Measurements from ENCODE around the gene TSSK6.

TSSK6 gene

DNA sequence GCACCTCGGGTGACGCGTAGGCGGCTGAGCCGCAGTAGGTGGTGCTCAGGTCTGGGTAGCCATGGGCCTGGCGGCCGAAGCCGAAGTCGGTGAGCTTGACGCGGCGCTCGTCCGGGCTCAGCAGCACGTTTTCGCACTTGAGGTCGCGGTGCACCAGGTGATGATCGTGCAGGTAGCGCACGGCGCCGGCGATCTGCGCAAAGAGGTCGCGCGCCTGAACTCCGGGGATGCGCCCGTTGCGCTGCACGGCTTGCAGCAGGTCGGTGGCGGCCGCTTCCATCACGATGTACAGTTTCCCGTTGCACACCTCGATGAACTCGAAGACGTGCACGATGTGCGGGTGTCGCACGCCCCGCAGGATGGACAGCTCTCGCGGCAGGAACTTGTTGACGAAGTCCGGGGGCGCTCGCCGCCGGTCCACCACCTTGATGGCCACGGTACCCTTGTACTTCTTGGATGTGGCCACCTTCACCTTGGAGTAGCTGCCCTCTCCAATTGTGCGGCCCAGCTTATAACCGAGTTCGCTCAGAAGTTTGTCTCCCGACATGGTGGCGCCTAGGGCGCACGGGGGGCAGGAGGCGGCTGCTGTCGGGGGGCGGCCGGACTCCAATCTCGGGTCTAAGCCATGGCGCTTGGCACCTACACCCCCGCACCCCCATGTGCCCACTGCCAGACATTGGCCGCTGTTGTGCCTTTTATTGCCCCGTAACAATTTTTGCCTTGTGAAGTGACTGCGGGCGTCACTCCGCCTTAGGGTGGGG is at the start of gene TSSK6:
Gene TSSK6, minus strand, starts transcription at position 668 of the 761 bp plus-strand sequence. Its CDS starts 121 bp downstream, at position 547.
- DNase-seq (ENCODE audit: low read depth, low spot score): no peak
- peak within 1 kb of the TSS; percentile 66 for H3K4me3 ChIP-seq (ENCODE audit: low read depth, low read length)
- TF ChIP-seq, protein P1, sequence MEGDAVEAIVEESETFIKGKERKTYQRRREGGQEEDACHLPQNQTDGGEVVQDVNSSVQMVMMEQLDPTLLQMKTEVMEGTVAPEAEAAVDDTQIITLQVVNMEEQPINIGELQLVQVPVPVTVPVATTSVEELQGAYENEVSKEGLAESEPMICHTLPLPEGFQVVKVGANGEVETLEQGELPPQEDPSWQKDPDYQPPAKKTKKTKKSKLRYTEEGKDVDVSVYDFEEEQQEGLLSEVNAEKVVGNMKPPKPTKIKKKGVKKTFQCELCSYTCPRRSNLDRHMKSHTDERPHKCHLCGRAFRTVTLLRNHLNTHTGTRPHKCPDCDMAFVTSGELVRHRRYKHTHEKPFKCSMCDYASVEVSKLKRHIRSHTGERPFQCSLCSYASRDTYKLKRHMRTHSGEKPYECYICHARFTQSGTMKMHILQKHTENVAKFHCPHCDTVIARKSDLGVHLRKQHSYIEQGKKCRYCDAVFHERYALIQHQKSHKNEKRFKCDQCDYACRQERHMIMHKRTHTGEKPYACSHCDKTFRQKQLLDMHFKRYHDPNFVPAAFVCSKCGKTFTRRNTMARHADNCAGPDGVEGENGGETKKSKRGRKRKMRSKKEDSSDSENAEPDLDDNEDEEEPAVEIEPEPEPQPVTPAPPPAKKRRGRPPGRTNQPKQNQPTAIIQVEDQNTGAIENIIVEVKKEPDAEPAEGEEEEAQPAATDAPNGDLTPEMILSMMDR (IDR thresholded peaks at IDR 0.05; ENCODE audit: insufficient read depth, low read length, missing control alignments): no peak
- ChIA-PET CTCF (interaction anchor here (1.1 to 3.5 kb wide), 4 partner anchors 17 to 153 kb away, joined by 4 to 22 read pairs (median 10); no protein-coding TSS in a partner anchor), POLR2A (interaction anchor here (1.0 to 1.6 kb wide), 2 partner anchors 10 to 17 kb away, joined by 3 read pairs; no protein-coding TSS in a partner anchor)

DNA sequence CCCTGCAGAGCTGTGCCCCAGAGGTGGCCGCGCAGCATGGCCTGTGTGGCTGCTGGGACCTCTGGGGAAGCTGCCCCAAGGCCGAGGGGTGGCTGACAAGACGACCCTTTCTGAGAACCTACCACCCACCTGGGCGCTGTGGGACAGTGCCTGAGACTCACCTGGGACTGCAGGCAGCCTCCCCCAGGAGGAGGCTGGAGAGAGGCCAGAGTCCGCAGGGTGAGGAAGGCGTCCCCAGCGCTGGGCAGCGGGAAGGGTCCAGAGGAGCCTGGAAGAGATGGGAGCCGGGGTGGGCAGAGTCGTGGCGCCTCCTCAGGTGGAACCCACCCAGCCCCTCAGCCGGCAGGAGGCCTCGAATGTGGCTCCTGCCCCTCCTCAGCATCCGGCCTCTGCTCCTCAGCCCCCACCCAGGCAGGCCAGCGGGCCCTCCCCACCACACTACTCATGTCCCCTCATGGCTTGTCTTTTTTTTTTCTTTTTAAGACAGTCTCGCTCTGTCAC is 48.0 kb upstream of the TSSK6 start:
- TF ChIP-seq, protein P1 (IDR thresholded peaks at IDR 0.05; ENCODE audit: insufficient read depth, low read length, missing control alignments): no peak
- POLR2A ChIA-PET: no interaction called here

DNA sequence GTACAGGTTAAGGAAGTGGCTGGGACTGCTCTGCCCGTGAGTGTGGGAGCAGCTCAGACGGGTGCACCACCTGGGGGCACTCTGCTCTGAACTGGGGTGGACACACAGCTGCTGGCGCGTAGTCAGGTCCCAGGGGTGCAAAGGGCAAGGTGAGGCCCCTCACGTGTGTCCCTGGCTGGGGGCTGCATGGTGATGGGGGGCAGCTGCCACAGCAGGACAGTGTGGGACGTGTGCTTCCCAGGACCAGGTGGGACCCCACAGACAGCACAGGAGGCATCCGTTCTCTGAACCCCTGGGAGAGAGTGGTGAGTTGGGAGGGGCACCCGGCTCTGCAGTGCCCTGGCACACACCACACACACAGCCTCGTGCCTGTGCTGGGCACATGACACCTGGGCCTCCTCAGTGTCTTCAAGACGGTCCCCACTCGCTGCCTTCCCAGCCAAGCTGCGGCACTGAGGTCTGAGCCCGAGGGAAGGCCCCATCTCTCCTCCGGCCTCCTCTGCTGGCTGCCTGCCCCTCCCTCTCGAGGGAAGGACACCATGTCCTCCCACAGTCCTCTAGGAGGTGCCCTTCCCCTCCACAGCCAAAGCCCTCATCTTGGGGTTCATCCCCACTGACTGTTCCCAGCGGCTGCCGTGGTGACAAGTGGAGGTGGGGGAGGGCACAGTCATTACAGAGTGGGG is 47.5 kb upstream of the TSSK6 start:
- no peak overlapping the region for H3K4me3 ChIP-seq (ENCODE audit: low read depth, low read length)
- no peak for DNase-seq (ENCODE audit: low read depth, low spot score)
- TF ChIP-seq, protein P1 (IDR thresholded peaks at IDR 0.05; ENCODE audit: insufficient read depth, low read length, missing control alignments): no peak
- POLR2A ChIA-PET: no interaction called here
- CTCF ChIA-PET: interaction anchor here (1.1 to 4.8 kb wide), 3 partner anchors 8 to 11 kb away, joined by 3 to 31 read pairs (median 3); no protein-coding TSS in a partner anchor

More for the DNA sequence above, 48.0 kb upstream of the TSSK6 start:
- no peak for DNase-seq (ENCODE audit: low read depth, low spot score)
- CTCF ChIA-PET: interaction anchor here (1.1 to 4.8 kb wide), 2 partner anchors 9 to 12 kb away, joined by 3 to 31 read pairs; no protein-coding TSS in a partner anchor
- H3K4me3 ChIP-seq (ENCODE audit: low read depth, low read length): no peak overlapping the region

DNA sequence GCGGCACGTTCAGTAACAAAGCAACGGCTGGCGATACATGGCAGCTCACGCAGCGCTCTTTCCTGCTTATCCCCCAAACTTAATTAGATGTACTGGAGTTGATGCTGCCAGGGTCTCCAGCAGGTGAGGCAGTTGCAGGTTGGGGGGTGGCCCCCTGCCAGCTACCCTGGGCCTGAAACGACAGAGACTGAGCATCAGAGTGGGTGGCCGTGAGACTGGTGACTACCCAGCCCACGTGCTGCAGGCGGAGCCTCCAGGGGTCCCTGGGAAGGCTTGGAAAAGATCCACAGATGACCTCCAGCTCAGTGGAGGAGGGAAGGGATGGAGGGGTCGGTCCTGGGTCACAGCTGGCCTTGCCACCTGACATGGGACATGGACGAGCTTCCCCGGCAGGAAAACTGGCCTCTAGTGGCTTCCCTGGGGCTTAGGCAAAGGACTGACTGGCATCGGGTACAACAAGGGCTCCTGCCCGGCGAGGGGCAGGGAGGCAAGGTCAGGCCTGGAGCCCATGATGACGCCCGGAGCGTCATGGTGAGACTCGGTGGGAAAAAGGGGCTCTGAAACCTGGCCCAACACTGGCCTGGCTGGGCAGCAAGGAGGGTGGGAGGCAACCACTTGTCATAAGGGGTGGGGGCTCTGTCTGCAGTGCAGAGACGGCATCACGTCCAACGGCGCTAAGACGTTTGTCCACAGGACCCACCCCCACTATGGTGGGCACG is 46.8 kb upstream of the TSSK6 start:
- DNase-seq (ENCODE audit: low read depth, low spot score): no peak
- TF ChIP-seq, protein P1 (IDR thresholded peaks at IDR 0.05; ENCODE audit: insufficient read depth, low read length, missing control alignments): no peak
- ChIA-PET CTCF (interaction anchor here (1.1 to 4.8 kb wide), 2 partner anchors 8 to 10 kb away, joined by 3 to 31 read pairs; no protein-coding TSS in a partner anchor), POLR2A (no interaction called here)
- no peak overlapping the region for H3K4me3 ChIP-seq (ENCODE audit: low read depth, low read length)

DNA sequence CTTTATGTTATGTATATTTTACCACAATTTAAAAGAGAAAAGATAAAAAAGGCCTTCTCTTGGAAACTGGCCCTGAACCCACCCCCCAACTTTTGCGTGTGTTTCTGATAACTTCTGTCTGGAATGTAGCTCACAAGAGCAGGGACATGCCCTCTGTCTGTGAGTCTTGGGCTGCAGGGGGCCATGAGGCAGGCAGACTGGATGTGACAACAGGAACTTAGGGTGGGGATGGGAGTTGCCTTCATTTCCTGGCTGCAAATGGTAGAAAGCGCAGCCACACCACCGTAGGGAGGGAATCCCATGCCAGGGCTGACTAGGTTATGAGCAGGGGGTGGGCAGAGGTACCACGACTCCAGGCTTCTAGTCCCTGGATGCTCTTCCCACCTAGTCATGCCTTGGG is 44.6 kb upstream of the TSSK6 start:
- no peak for DNase-seq (ENCODE audit: low read depth, low spot score)
- ChIA-PET POLR2A (no interaction called here), CTCF (interaction anchor here (1.8 to 4.8 kb wide), 2 partner anchors 8 to 28 kb away, joined by 11 to 31 read pairs; no protein-coding TSS in a partner anchor)
- TF ChIP-seq, protein P1 (IDR thresholded peaks at IDR 0.05; ENCODE audit: insufficient read depth, low read length, missing control alignments): no peak
- H3K4me3 ChIP-seq (ENCODE audit: low read depth, low read length): no peak overlapping the region

All from AG04449 (cell line).